Measurements from ENCODE around the gene CFI.

The CFI gene

GRCh38 chr4:109827672-109828071 is 25.9 kb upstream of the CFI start, which contains the start of gene RRH:
RRH (plus strand) TSS chr4:109827972; CDS start chr4:109828028, 56 bp downstream.
- DNase-seq (ENCODE audit: low read depth, low spot score): no peak
- H3K4me1 ChIP-seq (ENCODE audit: insufficient read depth, insufficient read length): no peaks in the 10 kb centered on the region
- H3K4me3 ChIP-seq (ENCODE audit: insufficient read length, low read depth): no peak within 1 kb of the TSS
- peaks cover 23% of the 10 kb centered on the region for H3K36me3 ChIP-seq (ENCODE audit: insufficient read depth, insufficient read length, low read length)
- H3K9me3 ChIP-seq (ENCODE audit: insufficient read depth, low read length): no peaks in the 10 kb centered on the region
- H3K9ac ChIP-seq (ENCODE audit: insufficient read length, low read depth): no peak within 1 kb of the TSS
- no peaks in the 10 kb centered on the region for H3K27me3 ChIP-seq (ENCODE audit: insufficient read depth, insufficient read length)
- TF ChIP-seq SUZ12 (IDR thresholded peaks at IDR 0.05; ENCODE audit: extremely low read depth, insufficient read depth, insufficient read length) (no peak), ZNF274 (IDR thresholded peaks at IDR 0.05; ENCODE audit: low read depth, low read length) (no peak)

- no peak overlapping the region for H3K4me3 ChIP-seq (ENCODE audit: insufficient read length, low read depth)
- H3K9ac ChIP-seq (ENCODE audit: insufficient read length, low read depth): no peak overlapping the region
- H3K36me3 ChIP-seq (ENCODE audit: insufficient read depth, insufficient read length, low read length): peaks cover 29% of the 10 kb centered on the region
- H3K4me1 ChIP-seq (ENCODE audit: insufficient read depth, insufficient read length): no peaks in the 10 kb centered on the region
- H3K27me3 ChIP-seq (ENCODE audit: insufficient read depth, insufficient read length): no peaks in the 10 kb centered on the region
- no peaks in the 10 kb centered on the region for H3K9me3 ChIP-seq (ENCODE audit: insufficient read depth, low read length)
- no peak for TF ChIP-seq SUZ12 (IDR thresholded peaks at IDR 0.05; ENCODE audit: extremely low read depth, insufficient read depth, insufficient read length)
- TF ChIP-seq ZNF274 (IDR thresholded peaks at IDR 0.05; ENCODE audit: low read depth, low read length): no peak
- TF ChIP-seq YY1 (IDR thresholded peaks at IDR 0.05; ENCODE audit: insufficient read depth, insufficient read length): no peak
- no peak for DNase-seq (ENCODE audit: low read depth, low spot score)
Observed at GRCh38 chr4:109826719-109827118, 24.9 kb upstream of the CFI start.

GRCh38 chr4:109821185-109821584 is 19.4 kb upstream of the CFI start:
- peaks cover 68% of the 10 kb centered on the region for H3K36me3 ChIP-seq (ENCODE audit: insufficient read depth, insufficient read length, low read length)
- H3K9ac ChIP-seq (ENCODE audit: insufficient read length, low read depth): no peak overlapping the region
- no peaks in the 10 kb centered on the region for H3K9me3 ChIP-seq (ENCODE audit: insufficient read depth, low read length)
- no peak overlapping the region for H3K4me3 ChIP-seq (ENCODE audit: insufficient read length, low read depth)
- TF ChIP-seq YY1 (IDR thresholded peaks at IDR 0.05; ENCODE audit: insufficient read depth, insufficient read length) (no peak), ZNF274 (IDR thresholded peaks at IDR 0.05; ENCODE audit: low read depth, low read length) (no peak), SUZ12 (IDR thresholded peaks at IDR 0.05; ENCODE audit: extremely low read depth, insufficient read depth, insufficient read length) (no peak)
- no peaks in the 10 kb centered on the region for H3K27me3 ChIP-seq (ENCODE audit: insufficient read depth, insufficient read length)
- DNase-seq (ENCODE audit: low read depth, low spot score): no peak
- no peaks in the 10 kb centered on the region for H3K4me1 ChIP-seq (ENCODE audit: insufficient read depth, insufficient read length)

GRCh38 chr4:109820563-109820962 is 18.8 kb upstream of the CFI start:
- no peaks in the 10 kb centered on the region for H3K4me1 ChIP-seq (ENCODE audit: insufficient read depth, insufficient read length)
- H3K27me3 ChIP-seq (ENCODE audit: insufficient read depth, insufficient read length): no peaks in the 10 kb centered on the region
- DNase-seq (ENCODE audit: low read depth, low spot score): no peak
- no peak overlapping the region for H3K4me3 ChIP-seq (ENCODE audit: insufficient read length, low read depth)
- no peaks in the 10 kb centered on the region for H3K9me3 ChIP-seq (ENCODE audit: insufficient read depth, low read length)
- H3K9ac ChIP-seq (ENCODE audit: insufficient read length, low read depth): no peak overlapping the region
- TF ChIP-seq YY1 (IDR thresholded peaks at IDR 0.05; ENCODE audit: insufficient read depth, insufficient read length): no peak
- TF ChIP-seq ZNF274 (IDR thresholded peaks at IDR 0.05; ENCODE audit: low read depth, low read length): no peak
- TF ChIP-seq SUZ12 (IDR thresholded peaks at IDR 0.05; ENCODE audit: extremely low read depth, insufficient read depth, insufficient read length): no peak
- peaks cover 68% of the 10 kb centered on the region for H3K36me3 ChIP-seq (ENCODE audit: insufficient read depth, insufficient read length, low read length)

GRCh38 chr4:109818268-109818667 is 16.5 kb upstream of the CFI start:
- Histone ChIP-seq H3K4me3 (ENCODE audit: insufficient read length, low read depth) (no peak overlapping the region), H3K9ac (ENCODE audit: insufficient read length, low read depth) (no peak overlapping the region), H3K4me1 (ENCODE audit: insufficient read depth, insufficient read length) (no peaks in the 10 kb centered on the region), H3K36me3 (ENCODE audit: insufficient read depth, insufficient read length, low read length) (peaks cover 50% of the 10 kb centered on the region), H3K27me3 (ENCODE audit: insufficient read depth, insufficient read length) (no peaks in the 10 kb centered on the region), H3K9me3 (ENCODE audit: insufficient read depth, low read length) (no peaks in the 10 kb centered on the region)
- no peak for TF ChIP-seq SUZ12 (IDR thresholded peaks at IDR 0.05; ENCODE audit: extremely low read depth, insufficient read depth, insufficient read length)
- TF ChIP-seq YY1 (IDR thresholded peaks at IDR 0.05; ENCODE audit: insufficient read depth, insufficient read length): no peak
- no peak for TF ChIP-seq ZNF274 (IDR thresholded peaks at IDR 0.05; ENCODE audit: low read depth, low read length)
- DNase-seq (ENCODE audit: low read depth, low spot score): no peak

- peaks cover 40% of the 10 kb centered on the region for H3K36me3 ChIP-seq (ENCODE audit: insufficient read depth, insufficient read length, low read length)
- H3K4me1 ChIP-seq (ENCODE audit: insufficient read depth, insufficient read length): no peaks in the 10 kb centered on the region
- no peaks in the 10 kb centered on the region for H3K27me3 ChIP-seq (ENCODE audit: insufficient read depth, insufficient read length)
- H3K9ac ChIP-seq (ENCODE audit: insufficient read length, low read depth): peak overlapping the region; percentile 95
- H3K9me3 ChIP-seq (ENCODE audit: insufficient read depth, low read length): no peaks in the 10 kb centered on the region
- no peak for DNase-seq (ENCODE audit: low read depth, low spot score)
- TF ChIP-seq SUZ12 (IDR thresholded peaks at IDR 0.05; ENCODE audit: extremely low read depth, insufficient read depth, insufficient read length): no peak
- TF ChIP-seq ZNF274 (IDR thresholded peaks at IDR 0.05; ENCODE audit: low read depth, low read length): no peak
- TF ChIP-seq YY1 (IDR thresholded peaks at IDR 0.05; ENCODE audit: insufficient read depth, insufficient read length): no peak
- H3K4me3 ChIP-seq (ENCODE audit: insufficient read length, low read depth): peak overlapping the region; percentile 97
Observed at GRCh38 chr4:109816894-109817293, 15.1 kb upstream of the CFI start.

- no peaks in the 10 kb centered on the region for H3K4me1 ChIP-seq (ENCODE audit: insufficient read depth, insufficient read length)
- no peaks in the 10 kb centered on the region for H3K27me3 ChIP-seq (ENCODE audit: insufficient read depth, insufficient read length)
- peaks cover 38% of the 10 kb centered on the region for H3K36me3 ChIP-seq (ENCODE audit: insufficient read depth, insufficient read length, low read length)
- peak overlapping the region; percentile 97 for H3K4me3 ChIP-seq (ENCODE audit: insufficient read length, low read depth)
- H3K9ac ChIP-seq (ENCODE audit: insufficient read length, low read depth): peak overlapping the region; percentile 95
- DNase-seq (ENCODE audit: low read depth, low spot score): no peak
- TF ChIP-seq YY1 (IDR thresholded peaks at IDR 0.05; ENCODE audit: insufficient read depth, insufficient read length) (no peak), ZNF274 (IDR thresholded peaks at IDR 0.05; ENCODE audit: low read depth, low read length) (no peak), SUZ12 (IDR thresholded peaks at IDR 0.05; ENCODE audit: extremely low read depth, insufficient read depth, insufficient read length) (no peak)
- no peaks in the 10 kb centered on the region for H3K9me3 ChIP-seq (ENCODE audit: insufficient read depth, low read length)
Observed at GRCh38 chr4:109816082-109816442, 14.3 kb upstream of the CFI start.
